Activated naive CD8-positive, alpha-beta T cell treated with anti-CD3 and anti-CD28 coated beads for 36 hours (primary cell): ENCODE data around the gene PGC. TPM values are rescaled to one million over a fixed set of nuclear protein-coding genes. Genes with fewer than 3 reads are reported as not detected.

ENCODE experiments used
- DNase-seq: peaks from one replicate; pipeline ENCODE4 v3.0.0; 2021
- H3K27ac Mint-ChIP-seq: one replicate; pipeline ENCODE4 v1.8.0; 2022; ENCODE audit warnings: mild to moderate bottlenecking, moderate library complexity, mixed read lengths
- H3K27me3 Mint-ChIP-seq: one replicate; pipeline ENCODE4 v1.8.0; 2022; ENCODE audit warnings: mild to moderate bottlenecking, mixed read lengths
- H3K36me3 Mint-ChIP-seq: one replicate; pipeline ENCODE4 v1.8.0; 2021; ENCODE audit warnings: mild to moderate bottlenecking, mixed read lengths
- H3K4me1 Mint-ChIP-seq: one replicate; pipeline ENCODE4 v1.8.0; 2021; ENCODE audit warnings: mixed read lengths
- H3K4me3 Mint-ChIP-seq: one replicate; pipeline ENCODE4 v1.8.0; 2022; ENCODE audit warnings: mild to moderate bottlenecking, moderate library complexity, mixed read lengths
- H3K9me3 Mint-ChIP-seq: one replicate; pipeline ENCODE4 v1.8.0; 2022; ENCODE audit warnings: mixed read lengths
- total RNA-seq, 2 experiments: library from RNA; stranded (reverse); gene quantifications; one replicate each; pipeline ENCODE4 v1.2.3, GENCODE V29; 2021

PGC gene
- total RNA-seq, 2 experiments from 2014 or later: not detected

- no peaks in the 10 kb centered on the region for H3K27me3 Mint-ChIP-seq
- H3K4me3 Mint-ChIP-seq: no peak overlapping the region
- H3K4me1 Mint-ChIP-seq: peaks cover 30% of the 10 kb centered on the region
- no peak overlapping the region for H3K27ac Mint-ChIP-seq
- H3K36me3 Mint-ChIP-seq: peaks cover 5% of the 10 kb centered on the region
- no peak for DNase-seq
- no peaks in the 10 kb centered on the region for H3K9me3 Mint-ChIP-seq
Observed at GRCh38 chr6:41708856-41709255, 38.3 kb downstream of the PGC start.

- H3K9me3 Mint-ChIP-seq: no peaks in the 10 kb centered on the region
- H3K4me3 Mint-ChIP-seq: peak overlapping the region; percentile 69
- peaks cover 5% of the 10 kb centered on the region for H3K36me3 Mint-ChIP-seq
- peak; percentile 26 for DNase-seq
- H3K4me1 Mint-ChIP-seq: peaks cover 25% of the 10 kb centered on the region
- H3K27me3 Mint-ChIP-seq: no peaks in the 10 kb centered on the region
- peak overlapping the region; percentile 93 for H3K27ac Mint-ChIP-seq
Observed at GRCh38 chr6:41707565-41708200, 39.5 kb downstream of the PGC start.

GRCh38 chr6:41706876-41707564 lies 40.2 kb downstream of the PGC start:
- no peaks in the 10 kb centered on the region for H3K27me3 Mint-ChIP-seq
- H3K36me3 Mint-ChIP-seq: peaks cover 5% of the 10 kb centered on the region
- H3K4me1 Mint-ChIP-seq: peaks cover 25% of the 10 kb centered on the region
- DNase-seq: peak; percentile 21
- H3K9me3 Mint-ChIP-seq: no peaks in the 10 kb centered on the region
- peak overlapping the region; percentile 69 for H3K4me3 Mint-ChIP-seq
- peak overlapping the region; percentile 93 for H3K27ac Mint-ChIP-seq

- no peaks in the 10 kb centered on the region for H3K9me3 Mint-ChIP-seq
- peak; percentile 77 for DNase-seq
- H3K27me3 Mint-ChIP-seq: no peaks in the 10 kb centered on the region
- H3K36me3 Mint-ChIP-seq: peaks cover 5% of the 10 kb centered on the region
- H3K4me3 Mint-ChIP-seq: no peak overlapping the region
- peaks cover 25% of the 10 kb centered on the region for H3K4me1 Mint-ChIP-seq
- peak overlapping the region; percentile 93 for H3K27ac Mint-ChIP-seq
Observed at GRCh38 chr6:41705996-41706835, 41.0 kb downstream of the PGC start.

- no peak for DNase-seq
- no peaks in the 10 kb centered on the region for H3K27me3 Mint-ChIP-seq
- H3K4me3 Mint-ChIP-seq: no peak overlapping the region
- peaks cover 5% of the 10 kb centered on the region for H3K36me3 Mint-ChIP-seq
- H3K27ac Mint-ChIP-seq: peak overlapping the region; percentile 49
- H3K9me3 Mint-ChIP-seq: no peaks in the 10 kb centered on the region
- H3K4me1 Mint-ChIP-seq: peaks cover 25% of the 10 kb centered on the region
Observed at GRCh38 chr6:41705311-41705995, 41.7 kb downstream of the PGC start.

DNA sequence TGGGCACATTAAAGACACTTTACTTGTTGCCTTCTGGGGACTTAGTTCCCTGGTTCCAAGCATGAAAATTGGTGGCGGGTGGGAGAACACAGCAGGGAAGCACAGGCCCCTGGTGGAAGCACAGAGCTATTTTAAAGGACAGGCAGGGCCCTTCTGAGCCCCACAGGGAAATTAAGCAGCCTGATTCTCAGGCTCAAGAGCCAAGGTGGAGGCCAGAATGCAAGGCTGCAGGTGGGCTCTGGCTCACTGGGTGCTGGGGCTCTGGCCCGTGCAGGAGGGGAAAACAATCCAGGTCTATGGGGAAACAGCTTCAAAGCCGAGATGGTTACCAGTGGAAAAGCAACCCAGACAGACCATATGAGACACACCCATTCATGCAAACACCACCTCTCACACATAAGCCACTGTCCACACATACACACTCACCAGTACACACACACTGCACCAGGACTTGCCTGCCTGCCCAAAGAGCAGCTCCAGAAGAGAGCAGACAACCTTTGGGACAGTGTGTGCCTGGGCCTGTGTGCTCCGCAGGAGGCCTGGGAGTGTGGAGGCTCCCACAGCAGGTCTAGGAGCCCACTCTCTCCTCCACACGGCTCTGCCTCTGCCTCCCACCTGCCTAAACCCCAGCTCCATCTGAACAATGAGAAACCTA lies 42.4 kb downstream of the PGC start:
- Mint-ChIP-seq H3K27ac (no peak overlapping the region), H3K4me3 (no peak overlapping the region), H3K9me3 (no peaks in the 10 kb centered on the region), H3K27me3 (no peaks in the 10 kb centered on the region), H3K36me3 (peaks cover 5% of the 10 kb centered on the region), H3K4me1 (peaks cover 25% of the 10 kb centered on the region)
- DNase-seq: no peak

DNA sequence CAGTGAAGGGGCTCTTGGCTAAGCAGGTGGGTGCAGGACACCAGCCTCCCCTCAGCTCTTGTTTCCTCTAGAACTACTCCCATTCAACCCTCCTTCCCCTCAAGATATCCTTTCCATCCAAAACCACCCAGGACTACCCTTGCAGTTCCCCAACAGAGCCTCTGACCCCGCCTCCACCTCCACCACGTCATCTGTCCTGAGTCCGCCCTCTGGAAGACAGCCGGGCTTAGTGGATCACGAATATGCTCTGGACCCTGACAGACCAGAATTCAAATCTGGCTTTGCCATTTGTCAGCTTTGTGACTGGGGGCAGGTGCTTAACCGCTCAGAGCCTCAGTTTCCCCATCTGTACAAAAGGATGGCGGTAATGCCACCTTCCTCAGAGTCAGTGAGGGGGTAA lies 43.2 kb downstream of the PGC start:
- H3K27ac Mint-ChIP-seq: no peak overlapping the region

GRCh38 chr6:41702771-41703494 lies 44.3 kb downstream of the PGC start:
- Mint-ChIP-seq H3K4me3 (no peak overlapping the region), H3K27ac (no peak overlapping the region), H3K36me3 (peaks cover 4% of the 10 kb centered on the region), H3K9me3 (no peaks in the 10 kb centered on the region), H3K27me3 (no peaks in the 10 kb centered on the region), H3K4me1 (peaks cover 24% of the 10 kb centered on the region)
- no peak for DNase-seq

More for the DNA sequence above, 43.2 kb downstream of the PGC start:
- no peak overlapping the region for H3K4me3 Mint-ChIP-seq
- H3K36me3 Mint-ChIP-seq: peaks cover 5% of the 10 kb centered on the region
- no peaks in the 10 kb centered on the region for H3K9me3 Mint-ChIP-seq
- no peak for DNase-seq
- peaks cover 25% of the 10 kb centered on the region for H3K4me1 Mint-ChIP-seq
- H3K27me3 Mint-ChIP-seq: no peaks in the 10 kb centered on the region

- Mint-ChIP-seq H3K9me3 (no peaks in the 10 kb centered on the region), H3K27ac (no peak overlapping the region)
Observed at GRCh38 chr6:41702089-41702745, 45.0 kb downstream of the PGC start.

DNA sequence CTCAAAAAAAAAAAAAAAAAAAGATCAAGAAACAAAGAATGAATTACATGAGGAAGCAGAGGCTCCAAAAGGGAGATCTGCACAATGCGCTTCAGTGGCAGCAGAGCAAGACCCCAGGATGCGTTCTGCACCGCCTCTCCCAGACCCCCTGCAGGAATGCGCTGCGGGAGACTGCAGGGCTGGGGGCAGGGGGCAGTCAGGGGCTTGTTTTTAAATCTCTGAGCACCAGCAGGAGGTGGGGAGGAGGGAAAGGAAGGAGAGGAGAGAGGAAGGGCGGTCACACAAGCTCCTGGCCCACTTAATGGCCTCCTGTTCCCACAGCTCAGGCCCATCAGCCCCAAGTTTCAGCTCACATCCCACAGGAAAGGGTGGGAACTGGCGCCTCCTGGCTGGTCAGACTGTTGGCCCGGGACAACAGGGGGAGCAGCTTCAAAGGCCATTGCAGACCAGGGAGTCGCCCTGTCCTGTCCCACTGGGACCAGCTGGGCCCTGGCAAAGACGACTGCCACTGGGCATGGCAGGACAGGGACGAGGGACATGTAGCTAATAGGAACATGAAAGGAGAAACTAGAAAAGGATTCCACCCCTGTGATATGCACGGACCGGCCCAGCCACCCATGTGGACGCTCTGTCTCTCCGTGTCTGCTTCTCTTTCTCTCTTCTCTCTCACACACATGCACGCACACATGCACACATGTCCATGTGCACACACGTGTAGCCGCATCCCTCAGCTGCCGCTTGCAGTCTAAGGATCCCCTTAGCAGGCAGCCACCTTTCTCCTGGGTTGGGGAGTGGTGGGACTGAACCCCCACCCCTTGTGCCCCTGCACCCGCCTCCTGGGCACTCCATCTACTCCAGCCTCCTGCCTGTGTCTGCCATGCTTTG lies 46.5 kb downstream of the PGC start:
- H3K27ac Mint-ChIP-seq: no peak overlapping the region
- H3K4me3 Mint-ChIP-seq: no peak overlapping the region
- no peak for DNase-seq
- peaks cover 4% of the 10 kb centered on the region for H3K4me1 Mint-ChIP-seq
- H3K9me3 Mint-ChIP-seq: no peaks in the 10 kb centered on the region
- no peaks in the 10 kb centered on the region for H3K27me3 Mint-ChIP-seq
- H3K36me3 Mint-ChIP-seq: no peaks in the 10 kb centered on the region

More at GRCh38 chr6:41702089-41702745, 45.0 kb downstream of the PGC start:
- Mint-ChIP-seq H3K4me3 (no peak overlapping the region), H3K36me3 (peaks cover 4% of the 10 kb centered on the region), H3K4me1 (peaks cover 18% of the 10 kb centered on the region), H3K27me3 (no peaks in the 10 kb centered on the region)
- DNase-seq: no peak

GRCh38 chr6:41699063-41699462 lies 48.1 kb downstream of the PGC start:
- H3K9me3 Mint-ChIP-seq: no peaks in the 10 kb centered on the region
- no peaks in the 10 kb centered on the region for H3K4me1 Mint-ChIP-seq
- H3K4me3 Mint-ChIP-seq: no peak overlapping the region
- no peaks in the 10 kb centered on the region for H3K27me3 Mint-ChIP-seq
- no peaks in the 10 kb centered on the region for H3K36me3 Mint-ChIP-seq
- no peak for DNase-seq
- H3K27ac Mint-ChIP-seq: peak overlapping the region; percentile 46

DNA sequence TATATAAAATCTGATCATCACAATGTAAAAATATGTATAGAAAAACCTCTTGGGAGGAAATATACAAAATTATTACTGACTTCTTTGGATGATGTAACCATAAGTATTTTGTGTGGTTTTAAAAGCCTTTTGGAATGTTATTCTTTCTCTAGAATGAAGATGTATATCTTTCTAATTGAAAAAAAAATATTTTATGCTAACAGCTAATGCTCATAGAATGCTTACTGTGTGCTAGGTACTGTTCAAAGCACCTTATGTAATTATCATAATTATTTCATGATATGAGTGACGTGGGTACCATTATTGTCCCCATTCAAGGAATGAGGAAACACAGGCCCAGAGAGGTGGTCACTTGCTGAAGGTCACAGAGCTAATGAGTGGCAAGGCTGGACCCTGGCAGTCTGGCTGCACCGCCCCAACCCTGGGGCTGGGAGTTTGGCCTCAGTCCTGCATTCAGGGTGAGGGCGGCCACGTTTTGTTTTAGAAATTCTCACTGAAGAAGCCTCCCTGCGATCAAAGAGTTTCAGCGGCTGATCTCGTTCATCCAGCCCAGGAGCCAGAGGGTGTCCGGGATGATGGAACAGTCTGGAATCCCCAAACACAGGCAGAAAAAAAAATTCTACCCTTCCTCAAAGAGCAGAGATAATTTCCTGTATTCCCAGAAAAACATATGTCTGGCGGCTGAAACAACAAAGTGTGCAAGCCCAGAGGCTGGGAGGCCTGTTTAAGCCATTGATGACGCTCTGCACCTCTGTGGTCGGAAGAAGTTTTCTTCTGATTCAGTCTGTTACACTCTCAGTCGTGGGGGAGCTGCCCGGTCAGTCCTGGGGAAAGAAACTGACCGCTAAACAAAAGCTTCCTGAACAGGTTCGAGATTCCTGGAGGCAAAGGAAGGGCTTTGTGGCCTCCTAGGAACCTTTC lies 49.1 kb downstream of the PGC start:
- Mint-ChIP-seq H3K4me1 (no peaks in the 10 kb centered on the region), H3K36me3 (no peaks in the 10 kb centered on the region), H3K4me3 (no peak overlapping the region), H3K27ac (no peak overlapping the region), H3K27me3 (no peaks in the 10 kb centered on the region), H3K9me3 (no peaks in the 10 kb centered on the region)
- no peak for DNase-seq
